ENCODE data around the gene NSA2. TPM values are rescaled to one million over a fixed set of nuclear protein-coding genes. Genes with fewer than 3 reads are reported as not detected.

NSA2 gene
- total and polyA plus RNA-seq, 9 of the 15 experiments (the other 6 are each of a cell fraction or from before 2014, with no cell fraction given), result 60.2 to 246 (median 183) TPM

DNA sequence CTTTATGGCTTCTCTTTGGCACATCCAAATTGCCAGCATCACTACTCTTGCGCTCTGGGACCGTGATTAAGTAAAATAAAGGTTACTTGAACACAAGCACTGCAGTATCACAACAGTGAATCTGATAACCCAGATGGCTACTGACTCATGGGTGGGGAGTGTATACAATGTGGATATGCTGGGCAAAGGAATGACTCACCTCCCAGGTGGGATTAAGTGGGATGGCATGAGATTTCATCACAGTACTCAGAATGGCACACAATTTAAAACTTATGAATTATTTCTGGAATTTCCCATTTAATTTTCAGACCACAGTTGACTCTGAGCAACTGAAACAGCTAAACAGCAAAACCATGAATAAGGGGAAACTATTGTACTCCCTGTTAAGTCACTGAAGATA lies 4.5 kb upstream of the NSA2 start:
- H3K79me2 ChIP-seq (ENCODE audit: control insufficient read depth, insufficient read depth, low read length), result peaks cover 39% of the 10 kb centered on the region
- in situ Hi-C loops (cut with MboI), result no loop called here

More for the DNA sequence above, 4.5 kb upstream of the NSA2 start:
- ATAC-seq (no peak), DNase-seq (ENCODE audit: extremely low read depth in 1 of 4, low spot score in 3 of 4) (no peak), FAIRE-seq (no peak)
- TF ChIP-seq, protein P1, sequence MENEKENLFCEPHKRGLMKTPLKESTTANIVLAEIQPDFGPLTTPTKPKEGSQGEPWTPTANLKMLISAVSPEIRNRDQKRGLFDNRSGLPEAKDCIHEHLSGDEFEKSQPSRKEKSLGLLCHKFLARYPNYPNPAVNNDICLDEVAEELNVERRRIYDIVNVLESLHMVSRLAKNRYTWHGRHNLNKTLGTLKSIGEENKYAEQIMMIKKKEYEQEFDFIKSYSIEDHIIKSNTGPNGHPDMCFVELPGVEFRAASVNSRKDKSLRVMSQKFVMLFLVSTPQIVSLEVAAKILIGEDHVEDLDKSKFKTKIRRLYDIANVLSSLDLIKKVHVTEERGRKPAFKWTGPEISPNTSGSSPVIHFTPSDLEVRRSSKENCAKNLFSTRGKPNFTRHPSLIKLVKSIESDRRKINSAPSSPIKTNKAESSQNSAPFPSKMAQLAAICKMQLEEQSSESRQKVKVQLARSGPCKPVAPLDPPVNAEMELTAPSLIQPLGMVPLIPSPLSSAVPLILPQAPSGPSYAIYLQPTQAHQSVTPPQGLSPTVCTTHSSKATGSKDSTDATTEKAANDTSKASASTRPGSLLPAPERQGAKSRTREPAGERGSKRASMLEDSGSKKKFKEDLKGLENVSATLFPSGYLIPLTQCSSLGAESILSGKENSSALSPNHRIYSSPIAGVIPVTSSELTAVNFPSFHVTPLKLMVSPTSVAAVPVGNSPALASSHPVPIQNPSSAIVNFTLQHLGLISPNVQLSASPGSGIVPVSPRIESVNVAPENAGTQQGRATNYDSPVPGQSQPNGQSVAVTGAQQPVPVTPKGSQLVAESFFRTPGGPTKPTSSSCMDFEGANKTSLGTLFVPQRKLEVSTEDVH (IDR thresholded peaks at IDR 0.05; ENCODE audit: low read depth, partially characterized antibody), result no peak
- TF ChIP-seq FOSL1 (tag; conservative IDR thresholded peaks at IDR 0.05), result peak; percentile 60; the same call in 1 of the 2 replicates
- TF ChIP-seq, protein P2, sequence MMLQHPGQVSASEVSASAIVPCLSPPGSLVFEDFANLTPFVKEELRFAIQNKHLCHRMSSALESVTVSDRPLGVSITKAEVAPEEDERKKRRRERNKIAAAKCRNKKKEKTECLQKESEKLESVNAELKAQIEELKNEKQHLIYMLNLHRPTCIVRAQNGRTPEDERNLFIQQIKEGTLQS (IDR thresholded peaks at IDR 0.05), result peak; percentile 43
- TF ChIP-seq, protein P2 (CRISPR knock-in tag; conservative IDR thresholded peaks at IDR 0.05), result no peak
- TF ChIP-seq FOXA3 (CRISPR knock-in tag; conservative IDR thresholded peaks at IDR 0.05 in 1 of 2, IDR thresholded peaks at IDR 0.05 in 1 of 2), result no peak
- TF ChIP-seq PHF20 (IDR thresholded peaks at IDR 0.05; ENCODE audit: partially characterized antibody), result no peak
- no peak for TF ChIP-seq ZBTB7A (IDR thresholded peaks at IDR 0.05; ENCODE audit: borderline replicate concordance, control insufficient read depth, low read depth, low read length)
- no peak for TF ChIP-seq RBFOX2 (IDR thresholded peaks at IDR 0.05; ENCODE audit: low read depth, low read length)
- no peak for TF ChIP-seq MAFF (IDR thresholded peaks at IDR 0.05; ENCODE audit: low read length)
- TF ChIP-seq RNF2 (IDR thresholded peaks at IDR 0.05), result no peak
- Histone ChIP-seq H3K4me1 (replicated peaks in 1 of 2; ENCODE audit: control insufficient read depth in 2 of 2, insufficient read depth in 2 of 2, low read length in 2 of 2) (peaks cover 4 to 12% of the 10 kb centered on the region in 2 experiments; a peak in 3 of 5 replicates), H3K4me3 (no peak overlapping the region), H3K27ac (ENCODE audit: extremely low read depth, low read depth, low read length) (no peak overlapping the region), H3K27me3 (ENCODE audit: control insufficient read depth in 2 of 2, insufficient read depth in 2 of 2, low read length in 2 of 2) (no peaks in the 10 kb centered on the region), H3K9me3 (replicated peaks; ENCODE audit: control insufficient read depth, insufficient read depth, low read depth, low read length) (no peaks in the 10 kb centered on the region), H4K20me1 (replicated peaks; ENCODE audit: control insufficient read depth, insufficient read depth, low read length) (peaks cover 3% of the 10 kb centered on the region; the same call in 1 of the 2 replicates), H3K4me2 (ENCODE audit: insufficient read depth, low read length) (no peak overlapping the region), H3K9me1 (ENCODE audit: control insufficient read depth, insufficient read depth, low read length) (no peaks in the 10 kb centered on the region), H3K36me3 (ENCODE audit: control insufficient read depth, insufficient read depth, low read length) (peaks cover 72% of the 10 kb centered on the region; the same call in 2 of the 3 replicates), H3K9ac (ENCODE audit: insufficient read depth in 1 of 2, low read depth in 2 of 2, low read length in 2 of 2) (no peak overlapping the region), H2AFZ (ENCODE audit: low read depth, low read length) (no peak overlapping the region)
- intact Hi-C loops (cut with micrococcal nuclease), result no loop called here
- BruUV-seq (replicated peaks), result no TSS peak
- POLR2A ChIA-PET, result interaction anchor here (1.4 to 1.7 kb wide), 2 partner anchors 8 to 17 kb away, joined by 4 read pairs; no protein-coding TSS in a partner anchor
- CTCF ChIA-PET (ENCODE audit: low intra/inter-chr PET ratio), result no interaction called here
- 97% methylated on average over 2 of the region's 2 CpGs for WGBS (ENCODE audit: insufficient coverage, low coverage, missing lambda C conversion rate)

Measured in K562 (cell line).